ENCODE results near the gene NUFIP1.

DNA sequence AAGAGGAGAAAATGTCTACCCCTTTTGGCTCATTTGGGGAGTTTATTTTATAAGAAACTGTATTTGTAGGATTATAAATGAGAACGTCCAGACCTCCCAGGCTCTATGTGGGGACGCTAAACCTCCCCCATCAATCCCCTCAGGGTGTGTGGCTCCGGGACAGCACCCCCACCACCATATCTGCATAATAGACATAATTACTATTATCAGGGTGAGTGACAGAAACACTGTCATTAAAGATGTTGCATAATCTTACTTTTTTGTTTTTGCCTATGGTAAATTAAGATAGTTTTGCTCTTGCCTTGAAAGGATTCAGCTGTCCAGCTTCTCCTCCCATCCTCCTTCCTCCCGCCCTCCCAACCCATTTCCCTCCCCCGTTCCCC is 93.3 kb downstream of the NUFIP1 start:
- TF ChIP-seq, protein P1, sequence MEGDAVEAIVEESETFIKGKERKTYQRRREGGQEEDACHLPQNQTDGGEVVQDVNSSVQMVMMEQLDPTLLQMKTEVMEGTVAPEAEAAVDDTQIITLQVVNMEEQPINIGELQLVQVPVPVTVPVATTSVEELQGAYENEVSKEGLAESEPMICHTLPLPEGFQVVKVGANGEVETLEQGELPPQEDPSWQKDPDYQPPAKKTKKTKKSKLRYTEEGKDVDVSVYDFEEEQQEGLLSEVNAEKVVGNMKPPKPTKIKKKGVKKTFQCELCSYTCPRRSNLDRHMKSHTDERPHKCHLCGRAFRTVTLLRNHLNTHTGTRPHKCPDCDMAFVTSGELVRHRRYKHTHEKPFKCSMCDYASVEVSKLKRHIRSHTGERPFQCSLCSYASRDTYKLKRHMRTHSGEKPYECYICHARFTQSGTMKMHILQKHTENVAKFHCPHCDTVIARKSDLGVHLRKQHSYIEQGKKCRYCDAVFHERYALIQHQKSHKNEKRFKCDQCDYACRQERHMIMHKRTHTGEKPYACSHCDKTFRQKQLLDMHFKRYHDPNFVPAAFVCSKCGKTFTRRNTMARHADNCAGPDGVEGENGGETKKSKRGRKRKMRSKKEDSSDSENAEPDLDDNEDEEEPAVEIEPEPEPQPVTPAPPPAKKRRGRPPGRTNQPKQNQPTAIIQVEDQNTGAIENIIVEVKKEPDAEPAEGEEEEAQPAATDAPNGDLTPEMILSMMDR (IDR thresholded peaks at IDR 0.05; ENCODE audit: low read length) = no peak
- TF ChIP-seq EZH2 (optimal IDR thresholded peaks at IDR 0.05; ENCODE audit: low read depth, low read length) (no peak), EZH2phosphoT487 (IDR thresholded peaks at IDR 0.05; ENCODE audit: low read length) (no peak)
